Renal cortex interstitium (tissue), 11 donors: Measurements from ENCODE around the gene PCYT2. TPM values are rescaled to one million over a fixed set of nuclear protein-coding genes. Genes with fewer than 3 reads are reported as not detected.

Experiments used
- DNase-seq, 11 donors: peaks; one replicate each; pipeline ENCODE4 v3.0.0-alpha.2; 2013; ENCODE audit warnings: low read depth in 9 of 11, low spot score in 4 of 11; ENCODE audit errors: extremely low read depth in 1 of 11
- polyA plus RNA-seq, 3 donors: library from polyadenylated mRNA; unstranded; fragments of 120-200 nt; gene quantifications; one replicate each; pipeline ENCODE4 v1.2.1, GENCODE V29; 2013; ENCODE audit not compliant: insufficient read length in 3 of 3

PCYT2 gene
- polyA plus RNA-seq, 3 donors: 40.1 to 48.5 (median 45.5) TPM

GRCh38 chr17:81931189-81931556 lies 20.0 kb upstream of the PCYT2 start:
- DNase-seq: no peak

GRCh38 chr17:81930142-81931125 lies 19.2 kb upstream of the PCYT2 start:
- no peak for DNase-seq

DNA sequence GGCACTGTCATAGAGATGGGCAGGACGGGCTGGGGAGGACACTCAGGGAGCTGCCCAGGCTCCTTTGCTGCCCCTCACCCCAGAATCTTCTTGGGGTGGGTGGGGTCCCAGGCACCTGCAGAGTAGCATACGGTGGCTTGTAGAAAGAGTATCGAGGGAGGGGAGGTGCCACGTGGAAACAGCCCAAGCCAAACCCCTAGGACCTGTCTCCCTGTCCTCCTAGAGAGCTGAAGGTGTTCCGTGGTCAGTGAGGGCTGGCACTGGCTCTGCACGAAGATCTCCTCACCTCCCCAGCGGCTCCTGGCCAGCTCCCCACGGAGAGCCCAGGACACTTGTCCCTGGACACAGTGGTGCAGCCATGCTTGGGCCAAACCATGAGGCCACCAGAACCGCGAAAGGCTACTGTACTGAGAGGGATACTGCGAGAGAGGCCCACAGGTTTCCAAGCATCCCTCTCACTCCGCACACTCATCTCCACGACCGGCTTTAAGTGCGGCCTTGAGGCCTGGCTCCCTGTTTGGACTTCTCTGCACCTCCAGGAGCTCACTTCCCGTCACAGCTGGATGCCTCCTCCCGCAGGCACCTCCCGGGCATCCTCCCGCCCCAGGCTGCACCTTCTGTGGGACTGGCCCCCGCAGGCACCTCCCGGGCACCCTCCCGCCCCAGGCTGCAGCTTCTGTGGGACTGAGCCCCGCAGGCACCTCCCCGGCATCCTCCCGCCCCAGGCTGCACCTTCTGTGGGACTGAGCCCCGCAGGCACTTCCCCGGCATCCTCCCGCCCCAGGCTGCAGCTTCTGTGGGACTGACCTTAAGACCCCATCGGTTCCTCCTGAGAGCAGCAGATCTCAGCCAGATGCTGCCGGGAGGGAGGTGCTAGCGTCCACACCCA lies 18.3 kb upstream of the PCYT2 start:
- DNase-seq: no peak

GRCh38 chr17:81928544-81929252 lies 17.5 kb upstream of the PCYT2 start:
- DNase-seq: no peak

GRCh38 chr17:81927653-81928543 lies 16.7 kb upstream of the PCYT2 start, which contains the start of gene MAFG:
TSS of gene MAFG (minus strand) at chr17:81927735. CDS start at chr17:81923185, 4,550 bp downstream.
- peak; percentile 84 to 97 (median 95) for DNase-seq

DNA sequence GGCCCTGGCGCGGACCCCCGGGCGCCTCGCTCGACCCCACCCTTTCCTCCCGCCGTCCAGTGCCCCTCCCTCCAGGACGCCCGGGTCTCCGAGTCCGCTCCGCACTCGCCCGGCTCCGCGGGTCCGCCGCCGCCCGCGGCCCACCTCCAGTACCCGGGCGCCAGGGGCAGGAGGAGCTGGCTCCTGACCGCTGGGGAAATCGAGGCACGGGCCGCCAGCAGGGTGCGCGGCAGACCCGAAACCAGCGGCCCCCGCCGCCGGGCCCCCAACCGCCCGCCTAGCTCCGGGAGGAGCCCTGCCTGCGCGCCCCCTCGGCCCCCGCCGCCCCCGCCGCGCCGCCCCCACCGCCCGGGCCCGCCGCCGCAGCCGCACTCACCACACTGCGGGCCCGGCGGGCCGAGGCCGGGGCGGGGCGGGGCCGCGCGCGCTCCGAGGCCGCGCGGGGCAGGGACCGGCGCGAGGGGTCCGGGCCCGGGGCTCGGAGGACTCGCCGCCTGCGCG lies 16.0 kb upstream of the PCYT2 start:
- DNase-seq: no peak

GRCh38 chr17:81926451-81927151 lies 15.4 kb upstream of the PCYT2 start:
- peak in 1 of 11 donors; percentile 58 for DNase-seq

DNA sequence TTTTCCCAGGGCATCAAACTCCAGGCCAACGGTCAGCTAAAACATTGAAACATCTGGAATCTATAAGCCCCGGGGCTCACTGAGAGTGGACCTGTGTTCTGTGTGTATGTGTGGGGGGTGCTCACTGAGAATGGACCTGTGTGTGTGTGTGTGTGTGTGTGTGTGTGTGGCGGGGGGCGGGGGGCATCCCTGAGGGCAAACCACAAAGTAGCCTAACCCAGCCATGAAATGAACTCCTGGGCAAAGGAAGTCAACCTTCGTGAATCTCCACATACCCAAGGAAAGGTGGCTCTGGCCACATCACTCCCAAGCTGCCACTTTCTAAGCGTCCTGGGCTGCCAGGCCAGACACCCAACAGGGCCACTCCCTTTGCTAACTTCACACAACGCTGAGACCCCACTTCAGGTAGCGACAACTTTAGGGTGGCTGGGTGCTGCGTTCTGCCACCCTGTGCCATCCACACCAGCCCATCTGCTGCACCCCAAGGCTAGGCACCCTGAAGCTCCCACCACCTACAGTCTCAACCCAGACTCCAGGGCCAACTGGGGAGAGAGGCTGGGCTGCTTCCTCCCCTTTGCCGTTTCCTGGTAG lies 14.8 kb upstream of the PCYT2 start:
- DNase-seq: no peak

- DNase-seq: no peak
These were observed 13.6 kb upstream of the PCYT2 start for GRCh38 chr17:81924557-81925532.

DNA sequence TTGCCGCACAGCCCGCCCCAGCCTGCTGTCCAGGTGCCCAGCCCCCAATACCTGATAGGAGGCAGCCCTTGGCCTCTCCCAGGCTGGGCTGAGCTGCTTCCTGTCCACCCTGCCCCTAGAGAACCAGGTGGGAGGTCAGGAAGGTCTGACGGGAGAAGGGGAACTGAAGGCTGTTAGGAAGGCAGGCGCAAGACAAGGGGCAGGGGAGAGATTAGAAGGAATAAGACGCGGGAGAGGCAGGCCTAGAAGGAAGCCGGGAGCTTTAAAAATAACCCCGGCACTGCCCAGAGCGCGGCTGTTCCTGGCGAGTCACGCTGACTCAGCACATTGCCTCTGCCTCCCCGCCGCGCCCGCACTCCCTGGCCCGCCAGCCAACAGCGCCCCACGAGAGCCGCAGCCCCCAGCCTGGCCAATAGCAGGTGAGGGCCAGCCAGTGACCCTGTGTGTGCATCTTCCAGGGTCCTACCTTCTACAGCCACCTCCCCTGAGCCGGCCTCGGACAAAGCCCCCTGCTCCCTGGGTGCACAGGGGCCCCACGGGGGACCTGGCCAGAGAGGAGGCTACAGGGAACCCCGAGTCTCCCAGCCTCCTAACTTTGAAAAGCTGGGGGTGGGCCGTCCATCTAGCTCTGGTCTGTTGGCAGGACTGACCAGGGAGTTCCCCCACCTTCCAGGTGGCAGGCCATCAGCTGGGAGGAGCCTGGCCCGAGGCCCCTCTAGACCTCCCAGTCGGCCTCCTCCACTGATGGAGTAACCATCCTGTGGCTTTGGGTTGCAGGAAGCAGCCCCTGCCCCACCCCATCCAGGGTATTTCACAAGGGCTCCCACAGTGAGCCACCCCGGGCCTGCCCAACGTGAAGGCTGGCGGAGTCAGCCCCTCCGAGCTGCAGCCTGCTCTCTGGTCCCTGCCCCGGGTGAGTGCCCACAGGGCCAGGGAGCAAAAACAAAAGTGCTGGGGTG lies 12.4 kb upstream of the PCYT2 start:
- DNase-seq: peak in 1 of 11 donors; percentile 63

DNA sequence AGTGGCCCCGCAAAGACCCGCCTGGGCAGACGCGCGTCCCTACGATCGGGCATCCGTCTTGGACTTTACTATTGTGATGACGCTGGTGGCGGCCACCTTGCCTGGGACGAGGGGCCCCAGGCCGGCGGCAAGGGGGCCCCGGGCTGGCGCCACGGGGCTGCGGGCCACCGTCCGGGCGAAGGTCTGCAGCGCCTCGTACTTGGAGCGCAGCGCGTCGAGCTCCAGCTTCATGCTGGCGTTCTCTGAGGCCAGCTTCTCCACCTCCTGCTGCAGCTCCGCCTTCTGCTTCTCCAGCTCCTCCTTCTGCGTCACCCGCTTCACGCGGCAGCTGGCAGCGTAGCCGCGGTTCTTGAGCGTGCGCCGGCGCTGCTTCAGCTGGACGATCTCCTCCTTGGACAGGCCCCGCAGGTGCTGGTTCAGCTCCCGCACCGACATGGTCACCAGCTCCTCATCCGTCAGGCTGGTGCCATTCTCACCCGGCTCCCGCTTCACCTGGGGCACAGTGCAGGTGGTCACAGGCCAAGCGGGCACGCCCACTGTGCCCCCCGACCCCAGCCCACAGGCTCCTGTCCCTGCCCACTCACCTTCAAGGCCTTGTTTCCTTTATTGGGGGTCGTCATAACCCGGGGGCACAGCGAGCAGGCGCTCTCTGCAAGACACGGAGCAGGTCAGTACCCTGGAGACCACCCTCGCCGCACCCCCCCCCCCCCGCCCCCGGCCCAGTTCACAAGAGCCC lies 11.5 kb upstream of the PCYT2 start:
- DNase-seq: no peak

DNA sequence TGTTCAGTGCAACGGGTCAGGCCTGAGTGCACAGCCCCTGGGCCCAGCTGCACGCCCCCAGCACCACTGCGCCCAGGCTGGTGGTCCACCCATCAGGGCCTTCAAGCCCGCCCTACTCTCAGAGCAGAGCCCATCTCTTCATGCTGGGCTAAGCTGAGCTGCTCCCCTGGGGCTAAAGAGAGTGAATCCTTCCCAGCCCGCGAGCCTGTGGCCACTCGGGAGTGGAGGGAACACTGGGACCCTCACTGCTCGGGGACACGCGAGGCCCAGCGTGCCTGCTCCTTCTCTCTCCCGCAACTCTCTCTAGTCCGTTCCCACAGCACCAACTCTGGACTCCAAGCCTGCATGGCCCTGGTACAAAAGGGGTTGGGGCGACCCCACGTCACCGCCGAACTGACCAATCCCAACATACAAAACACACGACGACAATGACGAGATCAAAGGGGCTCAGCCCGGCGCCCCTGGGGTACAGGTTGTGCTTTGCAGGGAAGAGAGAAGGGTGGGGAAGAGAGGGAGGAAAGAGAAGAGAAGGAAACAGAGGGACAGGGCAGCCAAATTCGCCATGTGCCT lies 10.9 kb upstream of the PCYT2 start:
- DNase-seq: no peak

- DNase-seq: no peak
These were observed 10.3 kb upstream of the PCYT2 start for GRCh38 chr17:81921537-81921862.
